NCI-H146 (cell line): ENCODE data around the gene METTL25B.
"Not testable (repeated sequence)": the region's sequence is repeated elsewhere in the genome, so short reads cannot be mapped to it uniquely, and the experiment has no call there.

ENCODE experiments used
- DNase-seq: peaks from one replicate; lab custom pipeline; 2025; lab: John Stamatoyannopoulos, UW

Gene METTL25B

GRCh38 chr1:156748670-156749418, 20.6 kb downstream of the METTL25B start:
- DNase-seq = no peak

- DNase-seq = no peak
Observed at GRCh38 chr1:156749419-156750118, 21.3 kb downstream of the METTL25B start.

GRCh38 chr1:156750191-156750672, 22.0 kb downstream of the METTL25B start:
- DNase-seq = peak; percentile 83

GRCh38 chr1:156750711-156751450, 22.6 kb downstream of the METTL25B start:
- peak; percentile 64 for DNase-seq

GRCh38 chr1:156751451-156751756, 23.1 kb downstream of the METTL25B start, which contains the start of gene HDGF:
Gene HDGF (minus strand): TSS chr1:156751675. CDS start chr1:156751429, 246 bp downstream.
- no peak for DNase-seq

- DNase-seq = peak; percentile 97
Observed at GRCh38 chr1:156751757-156752481, 23.6 kb downstream of the METTL25B start.

- no peak for DNase-seq
Observed at GRCh38 chr1:156752843-156753482, 24.7 kb downstream of the METTL25B start.

- DNase-seq = no peak
Observed at GRCh38 chr1:156754219-156754618, 25.9 kb downstream of the METTL25B start.

- no peak for DNase-seq
Observed at GRCh38 chr1:156755527-156755950, 27.3 kb downstream of the METTL25B start.

GRCh38 chr1:156756355-156756754, 28.1 kb downstream of the METTL25B start:
- no peak for DNase-seq

- not testable (repeated sequence) for DNase-seq
Observed at GRCh38 chr1:156757572-156758253, 29.4 kb downstream of the METTL25B start.

GRCh38 chr1:156760092-156760795, 32.0 kb downstream of the METTL25B start:
- no peak for DNase-seq

GRCh38 chr1:156760796-156761104, 32.5 kb downstream of the METTL25B start:
- no peak for DNase-seq

GRCh38 chr1:156765136-156765535, 36.9 kb downstream of the METTL25B start:
- DNase-seq = not testable (repeated sequence)

- no peak for DNase-seq
Observed at GRCh38 chr1:156765666-156766065, 37.4 kb downstream of the METTL25B start.

GRCh38 chr1:156766298-156767100, 38.2 kb downstream of the METTL25B start:
- peak; percentile 58 for DNase-seq

- peak; percentile 100 for DNase-seq
Observed at GRCh38 chr1:156767101-156767878, 39.0 kb downstream of the METTL25B start, which contains the start of gene PRCC. Gene PRCC (plus strand): TSS chr1:156767535. CDS start chr1:156767772, 237 bp downstream.

- peak; percentile 58 for DNase-seq
Observed at GRCh38 chr1:156767879-156768604, 39.8 kb downstream of the METTL25B start.
